ACC112 (cell line): Measurements from ENCODE around the gene LRRFIP1.
A peak's percentile ranks its signal among the peaks of the same experiment; 100 is the strongest.
"Not testable (repeated sequence)": the region's sequence is repeated elsewhere in the genome, so short reads cannot be mapped to it uniquely, and the experiment has no call there.

Experiments
- H2AFZ ChIP-seq: fragments of 200-600 bp; sonication (generic); one replicate; pipeline ENCODE4 v1.6.0; 2017; ENCODE audit warnings: antibody characterized with exemption, low read length; ENCODE audit not compliant: unreplicated experiment
- H3K27ac ChIP-seq: fragments of 200-600 bp; sonication (generic); 2 replicates; pipeline ENCODE4 v1.5.1; 2014; ENCODE audit warnings: low read depth, mild to moderate bottlenecking, antibody characterized with exemption, low read length, moderate library complexity
- H3K27me3 ChIP-seq: fragments of 200-600 bp; sonication (generic); 2 replicates; pipeline ENCODE4 v1.6.1; 2014; ENCODE audit warnings: mild to moderate bottlenecking, antibody characterized with exemption, low read length, moderate library complexity, mixed read lengths; ENCODE audit not compliant: insufficient read depth
- H3K36me3 ChIP-seq: fragments of 200-600 bp; sonication (generic); 2 replicates; pipeline ENCODE4 v1.6.1; 2016; ENCODE audit warnings: mild to moderate bottlenecking, antibody characterized with exemption, low read length, moderate library complexity, mixed read lengths; ENCODE audit not compliant: insufficient read depth
- H3K4me1 ChIP-seq: fragments of 200-600 bp; sonication (generic); one replicate; pipeline ENCODE4 v1.6.1; 2016; ENCODE audit warnings: low read length, mixed read lengths; ENCODE audit not compliant: insufficient read depth, unreplicated experiment, control insufficient read depth
- H3K4me3 ChIP-seq: fragments of 200-600 bp; sonication (generic); 2 replicates; pipeline ENCODE4 v1.5.1; 2014; ENCODE audit warnings: mild to moderate bottlenecking, low read depth, low read length
- H3K79me2 ChIP-seq: fragments of 200-600 bp; sonication (generic); one replicate; pipeline ENCODE4 v1.6.0; 2016; ENCODE audit warnings: low read length; ENCODE audit not compliant: control insufficient read depth, unreplicated experiment, insufficient read depth

LRRFIP1 gene

GRCh38 chr2:237682856-237683670, 55.7 kb downstream of the LRRFIP1 start:
- H3K79me2 ChIP-seq, result peaks cover 2% of the 10 kb centered on the region
- no peak overlapping the region for H2AFZ ChIP-seq
- H3K27ac ChIP-seq, result no peak overlapping the region
- no peaks in the 10 kb centered on the region for H3K36me3 ChIP-seq
- H3K4me3 ChIP-seq, result no peak overlapping the region
- peaks cover 20% of the 10 kb centered on the region for H3K4me1 ChIP-seq
- no peaks in the 10 kb centered on the region for H3K27me3 ChIP-seq

- H3K27me3 ChIP-seq, result no peaks in the 10 kb centered on the region
- no peak overlapping the region for H3K4me3 ChIP-seq
- H2AFZ ChIP-seq, result no peak overlapping the region
- H3K27ac ChIP-seq, result no peak overlapping the region
- peaks cover 35% of the 10 kb centered on the region for H3K4me1 ChIP-seq
- H3K79me2 ChIP-seq, result no peaks in the 10 kb centered on the region
- no peaks in the 10 kb centered on the region for H3K36me3 ChIP-seq
These were observed 58.0 kb downstream of the LRRFIP1 start for GRCh38 chr2:237685408-237685807.

- Histone ChIP-seq H3K79me2 (peaks cover 3% of the 10 kb centered on the region), H2AFZ (no peak overlapping the region), H3K27me3 (no peaks in the 10 kb centered on the region), H3K4me1 (peaks cover 35% of the 10 kb centered on the region), H3K36me3 (no peaks in the 10 kb centered on the region), H3K4me3 (no peak overlapping the region), H3K27ac (peak overlapping the region; percentile 99)
These were observed 59.3 kb downstream of the LRRFIP1 start for GRCh38 chr2:237686659-237687136.

GRCh38 chr2:237688081-237688480, 60.7 kb downstream of the LRRFIP1 start:
- Histone ChIP-seq H3K36me3 (no peaks in the 10 kb centered on the region), H3K27me3 (no peaks in the 10 kb centered on the region), H3K4me3 (peak overlapping the region; percentile 13), H2AFZ (no peak overlapping the region), H3K79me2 (peaks cover 8% of the 10 kb centered on the region), H3K27ac (peak overlapping the region; percentile 99), H3K4me1 (peaks cover 35% of the 10 kb centered on the region)

- peaks cover 13% of the 10 kb centered on the region for H3K79me2 ChIP-seq
- H3K27ac ChIP-seq, result peak overlapping the region; percentile 99
- not testable (repeated sequence) for H3K27me3 ChIP-seq, H2AFZ ChIP-seq, H3K4me3 ChIP-seq, H3K36me3 ChIP-seq
- H3K4me1 ChIP-seq, result peaks cover 36% of the 10 kb centered on the region
These were observed 61.2 kb downstream of the LRRFIP1 start for GRCh38 chr2:237688541-237688940.

- Histone ChIP-seq H3K4me3 (no peak overlapping the region), H3K4me1 (peaks cover 46% of the 10 kb centered on the region), H3K36me3 (no peaks in the 10 kb centered on the region), H3K79me2 (peaks cover 23% of the 10 kb centered on the region), H3K27me3 (no peaks in the 10 kb centered on the region), H3K27ac (peak overlapping the region; percentile 99), H2AFZ (no peak overlapping the region)
These were observed 62.1 kb downstream of the LRRFIP1 start for GRCh38 chr2:237689336-237690131.

- Histone ChIP-seq H3K27ac (peak overlapping the region; percentile 16; the same call in 1 of the 2 replicates), H3K4me3 (peak overlapping the region; percentile 80), H3K27me3 (no peaks in the 10 kb centered on the region), H3K36me3 (no peaks in the 10 kb centered on the region), H3K79me2 (peaks cover 37% of the 10 kb centered on the region), H2AFZ (peak overlapping the region; percentile 59), H3K4me1 (peaks cover 63% of the 10 kb centered on the region)
These were observed 63.9 kb downstream of the LRRFIP1 start for GRCh38 chr2:237691029-237691907.

- Histone ChIP-seq H3K36me3 (no peaks in the 10 kb centered on the region), H3K27me3 (no peaks in the 10 kb centered on the region), H2AFZ (peak overlapping the region; percentile 71), H3K4me1 (peaks cover 63% of the 10 kb centered on the region), H3K27ac (peak overlapping the region; percentile 87), H3K4me3 (peak overlapping the region; percentile 92), H3K79me2 (peaks cover 45% of the 10 kb centered on the region)
These were observed 64.7 kb downstream of the LRRFIP1 start for GRCh38 chr2:237691908-237692600.

GRCh38 chr2:237692601-237693290, 65.4 kb downstream of the LRRFIP1 start:
- Histone ChIP-seq H3K4me1 (peaks cover 64% of the 10 kb centered on the region), H3K27ac (peak overlapping the region; percentile 87), H3K4me3 (peak overlapping the region; percentile 92), H3K36me3 (no peaks in the 10 kb centered on the region), H3K79me2 (peaks cover 52% of the 10 kb centered on the region), H2AFZ (peak overlapping the region; percentile 71), H3K27me3 (no peaks in the 10 kb centered on the region)
